ENCODE measurements around the gene FBLN7. TPM values are rescaled to one million over a fixed set of nuclear protein-coding genes. Genes with fewer than 3 reads are reported as not detected.

FBLN7 gene
- total RNA-seq, 1 experiment from 2014 or later: 0.70 TPM

DNA sequence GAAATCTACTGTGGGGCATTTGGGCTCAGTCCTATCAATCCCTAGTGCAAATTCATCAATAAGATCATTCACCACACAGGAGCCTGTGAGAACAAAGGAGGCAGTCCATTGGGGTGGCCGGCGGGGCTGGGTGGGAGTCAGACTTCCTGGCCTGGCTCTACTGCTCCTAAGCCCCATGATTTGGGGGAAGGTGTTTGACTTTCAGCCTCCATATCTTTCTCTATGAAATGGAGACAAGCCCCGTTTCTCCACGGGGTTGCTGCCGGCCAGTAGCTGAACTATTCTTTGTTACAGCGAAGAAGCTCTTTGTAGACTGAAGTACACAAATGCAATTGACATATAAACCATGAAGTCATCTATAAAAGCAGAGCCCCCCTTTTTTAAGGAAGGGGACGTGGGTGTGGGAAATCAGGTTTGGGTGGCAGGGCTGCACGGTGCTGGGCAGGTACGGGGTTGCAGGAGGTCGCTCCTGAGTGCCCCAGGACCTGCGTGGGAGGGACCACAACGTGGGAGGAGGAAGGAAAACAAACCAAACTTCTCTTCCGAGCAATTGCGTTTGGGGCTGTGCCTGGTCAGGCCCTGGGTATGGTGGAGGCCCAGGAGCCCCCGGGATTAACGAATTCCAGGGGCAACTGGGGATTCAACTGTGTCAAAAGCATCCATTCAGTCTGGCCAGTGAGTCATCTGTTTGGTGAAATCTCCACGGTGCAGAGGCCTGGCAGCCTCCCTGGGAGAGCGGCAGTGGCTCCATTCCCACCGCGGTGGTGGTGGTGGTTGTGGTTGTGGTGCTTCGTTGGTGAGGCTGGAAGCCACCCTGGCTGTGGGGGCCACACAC lies 18.2 kb downstream of the FBLN7 start:
- Histone ChIP-seq H3K36me3 (ENCODE audit: low read depth) (no peaks in the 10 kb centered on the region), H3F3A (ENCODE audit: insufficient read depth, low read depth) (no peaks in the 10 kb centered on the region), H3K4me3 (no peak overlapping the region), H3K79me2 (ENCODE audit: low read depth) (no peaks in the 10 kb centered on the region), H3K4me1 (replicated peaks; ENCODE audit: insufficient read depth) (no peaks in the 10 kb centered on the region), H3K4me2 (no peak overlapping the region), H3K27me3 (ENCODE audit: insufficient read depth, low read depth) (no peaks in the 10 kb centered on the region), H2AFZ (no peak overlapping the region), H3K27ac (no peak overlapping the region), H3K9me3 (ENCODE audit: insufficient read depth, low read depth) (no peaks in the 10 kb centered on the region), H3K9me2 (ENCODE audit: insufficient read depth) (no peaks in the 10 kb centered on the region), H4K20me1 (ENCODE audit: insufficient read depth) (no peaks in the 10 kb centered on the region)
- DNase-seq: no peak
- CTCF ChIA-PET: no interaction called here
- POLR2A ChIA-PET (ENCODE audit: unreplicated experiment): no interaction called here
- TF ChIP-seq EZH2 (IDR thresholded peaks at IDR 0.05; ENCODE audit: low read depth): no peak
- TF ChIP-seq, protein P1, sequence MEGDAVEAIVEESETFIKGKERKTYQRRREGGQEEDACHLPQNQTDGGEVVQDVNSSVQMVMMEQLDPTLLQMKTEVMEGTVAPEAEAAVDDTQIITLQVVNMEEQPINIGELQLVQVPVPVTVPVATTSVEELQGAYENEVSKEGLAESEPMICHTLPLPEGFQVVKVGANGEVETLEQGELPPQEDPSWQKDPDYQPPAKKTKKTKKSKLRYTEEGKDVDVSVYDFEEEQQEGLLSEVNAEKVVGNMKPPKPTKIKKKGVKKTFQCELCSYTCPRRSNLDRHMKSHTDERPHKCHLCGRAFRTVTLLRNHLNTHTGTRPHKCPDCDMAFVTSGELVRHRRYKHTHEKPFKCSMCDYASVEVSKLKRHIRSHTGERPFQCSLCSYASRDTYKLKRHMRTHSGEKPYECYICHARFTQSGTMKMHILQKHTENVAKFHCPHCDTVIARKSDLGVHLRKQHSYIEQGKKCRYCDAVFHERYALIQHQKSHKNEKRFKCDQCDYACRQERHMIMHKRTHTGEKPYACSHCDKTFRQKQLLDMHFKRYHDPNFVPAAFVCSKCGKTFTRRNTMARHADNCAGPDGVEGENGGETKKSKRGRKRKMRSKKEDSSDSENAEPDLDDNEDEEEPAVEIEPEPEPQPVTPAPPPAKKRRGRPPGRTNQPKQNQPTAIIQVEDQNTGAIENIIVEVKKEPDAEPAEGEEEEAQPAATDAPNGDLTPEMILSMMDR (conservative IDR thresholded peaks at IDR 0.05): no peak
- intact Hi-C loops (cut with micrococcal nuclease; ENCODE audit: unreplicated experiment): no loop called here
- BruUV-seq (replicated peaks): no TSS peak

DNA sequence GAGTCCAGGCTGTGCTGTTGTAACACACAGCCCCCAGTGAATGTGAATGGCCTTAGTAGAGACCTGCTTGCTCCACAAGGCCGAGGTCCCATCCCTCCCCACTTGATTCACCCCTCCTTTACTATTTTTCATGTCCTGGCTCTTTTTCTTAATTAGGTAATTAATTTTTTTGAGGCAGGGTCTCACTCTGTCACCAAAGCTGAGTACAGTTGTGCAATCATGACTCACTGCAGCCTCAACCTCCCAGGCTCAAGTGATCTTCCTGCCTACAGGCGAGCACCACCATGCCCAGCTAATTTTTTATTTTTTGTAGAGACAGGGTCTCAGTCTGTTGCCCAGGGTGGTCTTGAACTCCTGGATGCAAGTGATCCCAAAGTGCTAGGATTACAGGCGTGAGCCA lies 19.3 kb downstream of the FBLN7 start:
- POLR2A ChIA-PET (ENCODE audit: unreplicated experiment): interaction anchor here (0.5 kb wide), 1 partner anchor 154 kb away, joined by 3 read pairs; no protein-coding TSS in a partner anchor
- DNase-seq: no peak
- H3K79me2 ChIP-seq (ENCODE audit: low read depth): no peaks in the 10 kb centered on the region
- no peaks in the 10 kb centered on the region for H3F3A ChIP-seq (ENCODE audit: insufficient read depth, low read depth)
- TF ChIP-seq, protein P1 (conservative IDR thresholded peaks at IDR 0.05): no peak
- no peak for TF ChIP-seq EZH2 (IDR thresholded peaks at IDR 0.05; ENCODE audit: low read depth)
- BruUV-seq (replicated peaks): no TSS peak
- no peak overlapping the region for H2AFZ ChIP-seq
- H3K4me2 ChIP-seq: no peak overlapping the region
- no peaks in the 10 kb centered on the region for H4K20me1 ChIP-seq (ENCODE audit: insufficient read depth)
- H3K27ac ChIP-seq: no peak overlapping the region
- intact Hi-C loops (cut with micrococcal nuclease; ENCODE audit: unreplicated experiment): no loop called here
- no peaks in the 10 kb centered on the region for H3K27me3 ChIP-seq (ENCODE audit: insufficient read depth, low read depth)
- CTCF ChIA-PET: no interaction called here
- H3K4me1 ChIP-seq (replicated peaks; ENCODE audit: insufficient read depth): no peaks in the 10 kb centered on the region
- H3K4me3 ChIP-seq: no peak overlapping the region
- no peaks in the 10 kb centered on the region for H3K9me2 ChIP-seq (ENCODE audit: insufficient read depth)
- H3K36me3 ChIP-seq (ENCODE audit: low read depth): no peaks in the 10 kb centered on the region
- no peaks in the 10 kb centered on the region for H3K9me3 ChIP-seq (ENCODE audit: insufficient read depth, low read depth)

DNA sequence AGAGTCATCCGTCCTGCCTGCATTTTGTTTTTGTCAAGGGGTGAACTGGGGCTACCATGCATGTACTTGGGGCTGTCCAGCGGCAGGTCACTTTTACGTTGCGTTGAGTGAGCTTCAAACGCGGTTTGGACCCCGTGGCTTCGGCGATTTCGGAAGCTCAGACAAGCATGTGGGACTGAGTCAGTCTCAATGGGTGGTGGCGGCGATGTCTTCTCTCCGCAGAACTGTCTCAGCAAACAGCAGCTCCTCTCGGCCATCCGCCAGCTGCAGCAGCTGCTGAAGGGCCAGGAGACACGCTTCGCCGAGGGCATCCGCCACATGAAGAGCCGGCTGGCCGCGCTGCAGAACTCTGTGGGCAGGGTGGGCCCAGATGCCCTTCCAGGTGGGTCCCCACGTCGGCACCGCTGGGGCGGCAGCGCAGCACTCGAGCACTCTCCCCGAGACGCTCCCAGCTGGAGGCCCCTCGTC lies 21.3 kb downstream of the FBLN7 start:
- no peaks in the 10 kb centered on the region for H3F3A ChIP-seq (ENCODE audit: insufficient read depth, low read depth)
- no peak overlapping the region for H2AFZ ChIP-seq
- intact Hi-C loops (cut with micrococcal nuclease; ENCODE audit: unreplicated experiment): no loop called here
- H3K9me2 ChIP-seq (ENCODE audit: insufficient read depth): no peaks in the 10 kb centered on the region
- no peak overlapping the region for H3K27ac ChIP-seq
- DNase-seq: no peak
- H3K36me3 ChIP-seq (ENCODE audit: low read depth): no peaks in the 10 kb centered on the region
- no peak overlapping the region for H3K4me2 ChIP-seq
- H4K20me1 ChIP-seq (ENCODE audit: insufficient read depth): no peaks in the 10 kb centered on the region
- no peaks in the 10 kb centered on the region for H3K27me3 ChIP-seq (ENCODE audit: insufficient read depth, low read depth)
- POLR2A ChIA-PET (ENCODE audit: unreplicated experiment): interaction anchor here (0.5 kb wide), 1 partner anchor 43 kb away, joined by 5 read pairs; no protein-coding TSS in a partner anchor
- CTCF ChIA-PET: no interaction called here
- TF ChIP-seq, protein P1 (conservative IDR thresholded peaks at IDR 0.05): no peak
- TF ChIP-seq EZH2 (IDR thresholded peaks at IDR 0.05; ENCODE audit: low read depth): no peak
- H3K9me3 ChIP-seq (ENCODE audit: insufficient read depth, low read depth): no peaks in the 10 kb centered on the region
- no peaks in the 10 kb centered on the region for H3K79me2 ChIP-seq (ENCODE audit: low read depth)
- no TSS peak for BruUV-seq (replicated peaks)
- H3K4me3 ChIP-seq: no peak overlapping the region
- H3K4me1 ChIP-seq (replicated peaks; ENCODE audit: insufficient read depth): no peaks in the 10 kb centered on the region

All from PC-9 (cell line).